Suprapubic skin (tissue), 4 donors: ENCODE measurements around the gene PER1. TPM values are rescaled to one million over a fixed set of nuclear protein-coding genes. Genes with fewer than 3 reads are reported as not detected.

Experiments
- DNase-seq, 2 donors: peaks; one replicate each; pipeline ENCODE4 v3.0.0-alpha.2; 2019; ENCODE audit warnings: low spot score in 2 of 2
- H3K27ac ChIP-seq: fragments of 200-600 bp; sonication (generic); one replicate; pipeline ENCODE4 v1.5.1; 2019
- H3K27me3 ChIP-seq: fragments of 200-600 bp; sonication (generic); one replicate; pipeline ENCODE4 v1.5.1; 2019
- H3K36me3 ChIP-seq: fragments of 200-600 bp; sonication (generic); one replicate; pipeline ENCODE4 v1.5.1; 2019
- H3K4me1 ChIP-seq: fragments of 200-600 bp; sonication (generic); one replicate; pipeline ENCODE4 v1.5.1; 2019
- H3K4me3 ChIP-seq: fragments of 200-600 bp; sonication (generic); one replicate; pipeline ENCODE4 v1.5.1; 2019; ENCODE audit warnings: mild to moderate bottlenecking
- H3K9me3 ChIP-seq: fragments of 200-600 bp; sonication (generic); one replicate; pipeline ENCODE4 v1.5.1; 2019
- CTCF ChIP-seq, 2 donors: fragments of 200-600 bp in 1 of 2; fragments of 450-650 bp in 1 of 2; sonication (generic) in 1 of 2; IDR thresholded peaks; one replicate each; pipeline ENCODE4 v1.5.1; 2016 to 2019; ENCODE audit warnings: antibody characterized with exemption in 2 of 2, mild to moderate bottlenecking in 1 of 2, moderate library complexity in 1 of 2
- EP300 ChIP-seq: sonication (generic); formaldehyde crosslinking; IDR thresholded peaks from one replicate; pipeline ENCODE4 v1.6.1; 2017; ENCODE audit warnings: antibody characterized with exemption
- POLR2A ChIP-seq, 2 donors: fragments of 450-650 bp; IDR thresholded peaks; one replicate each; pipeline ENCODE4 v1.6.1; 2017; ENCODE audit warnings: antibody characterized with exemption in 2 of 2, mild to moderate bottlenecking in 2 of 2, moderate library complexity in 2 of 2
- POLR2AphosphoS5 ChIP-seq, 3 donors: sonication (generic); formaldehyde crosslinking; IDR thresholded peaks; one replicate each; pipeline ENCODE4 v1.6.1; 2017; ENCODE audit warnings: antibody characterized with exemption in 3 of 3
- WGBS: methylation state at CpG from one replicate; pipeline ENCODE4 v1.1.5; 2018; 5-methylcytosine and 5-hydroxymethylcytosine counted together
- total RNA-seq, 4 donors: library from RNA; depleted of rRNA; stranded (reverse); fragments of >200 nt; gene quantifications; one replicate each; pipeline ENCODE4 v1.1.0, GENCODE V29; 2016

PER1 gene
- total RNA-seq, 4 donors from 2014 or later = 272 to 655 (median 330) TPM

GRCh38 chr17:8143581-8144400 lies 8.4 kb downstream of the PER1 start:
- DNase-seq = peak in 1 of 2 donors; percentile 79
- Histone ChIP-seq H3K9me3 (no peaks in the 10 kb centered on the region), H3K4me3 (no peak overlapping the region), H3K36me3 (peaks cover 94% of the 10 kb centered on the region), H3K27me3 (no peaks in the 10 kb centered on the region), H3K27ac (no peak overlapping the region), H3K4me1 (peaks cover 39% of the 10 kb centered on the region)
- WGBS = 89% methylated on average over 21 of the region's 22 CpGs
- TF ChIP-seq POLR2A (IDR thresholded peaks at IDR 0.05) (no peak), CTCF (IDR thresholded peaks at IDR 0.05) (no peak), POLR2AphosphoS5 (IDR thresholded peaks at IDR 0.05) (no peak), EP300 (no peak)

GRCh38 chr17:8142887-8143580 lies 9.2 kb downstream of the PER1 start:
- Histone ChIP-seq H3K27ac (no peak overlapping the region), H3K36me3 (peaks cover 87% of the 10 kb centered on the region), H3K4me3 (no peak overlapping the region), H3K9me3 (no peaks in the 10 kb centered on the region), H3K4me1 (peaks cover 37% of the 10 kb centered on the region), H3K27me3 (no peaks in the 10 kb centered on the region)
- TF ChIP-seq POLR2A (IDR thresholded peaks at IDR 0.05) (no peak), EP300 (no peak), POLR2AphosphoS5 (IDR thresholded peaks at IDR 0.05) (no peak), CTCF (IDR thresholded peaks at IDR 0.05) (no peak)
- WGBS = 85% methylated on average over 11 of the region's 15 CpGs
- peak in 1 of 2 donors; percentile 76 for DNase-seq

GRCh38 chr17:8142158-8142886 lies 9.9 kb downstream of the PER1 start:
- peaks cover 36% of the 10 kb centered on the region for H3K4me1 ChIP-seq

GRCh38 chr17:8141741-8142140 lies 10.5 kb downstream of the PER1 start:
- Histone ChIP-seq H3K4me3 (no peak overlapping the region), H3K9me3 (no peaks in the 10 kb centered on the region), H3K4me1 (peaks cover 31% of the 10 kb centered on the region), H3K27ac (no peak overlapping the region), H3K36me3 (peaks cover 74% of the 10 kb centered on the region), H3K27me3 (no peaks in the 10 kb centered on the region)
- DNase-seq = peak in 1 of 2 donors; percentile 72
- TF ChIP-seq CTCF (IDR thresholded peaks at IDR 0.05) = no peak
- no peak for TF ChIP-seq POLR2A (IDR thresholded peaks at IDR 0.05)
- no peak for TF ChIP-seq EP300
- no peak for TF ChIP-seq POLR2AphosphoS5 (IDR thresholded peaks at IDR 0.05)
- WGBS = 90% methylated on average over 10 of the region's 11 CpGs

More at GRCh38 chr17:8142158-8142886, 9.9 kb downstream of the PER1 start:
- 78% methylated on average over 7 of the region's 23 CpGs for WGBS
- Histone ChIP-seq H3K27ac (no peak overlapping the region), H3K27me3 (no peaks in the 10 kb centered on the region), H3K9me3 (no peaks in the 10 kb centered on the region), H3K4me3 (no peak overlapping the region), H3K36me3 (peaks cover 80% of the 10 kb centered on the region)
- DNase-seq = peak in 1 of 2 donors; percentile 82
- TF ChIP-seq POLR2AphosphoS5 (IDR thresholded peaks at IDR 0.05) = no peak
- TF ChIP-seq CTCF (IDR thresholded peaks at IDR 0.05) = no peak
- TF ChIP-seq POLR2A (IDR thresholded peaks at IDR 0.05) = no peak
- TF ChIP-seq EP300 = no peak
